GM18519 (cell line): ENCODE results near the gene MAZ.
"Not testable (repeated sequence)": the region's sequence is repeated elsewhere in the genome, so short reads cannot be mapped to it uniquely, and the experiment has no call there.

Source experiments
- ATAC-seq: cut with Tn5 transposase; IDR thresholded peaks from one replicate; pipeline ENCODE4 v1.9.1; 2021; ENCODE audit warnings: mild to moderate bottlenecking, moderate library complexity; ENCODE audit not compliant: unreplicated experiment, low FRiP score

MAZ gene

GRCh38 chr16:29806099-29806579, at the start of gene MAZ:
TSS of gene MAZ (plus strand) at chr16:29806529. CDS start at chr16:29806702, 173 bp downstream.
- no peak for ATAC-seq

GRCh38 chr16:29756654-29757053, 49.7 kb upstream of the MAZ start:
- no peak for ATAC-seq

GRCh38 chr16:29757086-29757485, 49.2 kb upstream of the MAZ start:
- ATAC-seq, result not testable (repeated sequence)

- no peak for ATAC-seq
Measured at GRCh38 chr16:29757950-29758466, 48.3 kb upstream of the MAZ start.

GRCh38 chr16:29760567-29761279, 45.6 kb upstream of the MAZ start:
- ATAC-seq, result no peak

- not testable (repeated sequence) for ATAC-seq
Measured at GRCh38 chr16:29761280-29761651, 45.1 kb upstream of the MAZ start.

GRCh38 chr16:29761882-29762281, 44.4 kb upstream of the MAZ start:
- no peak for ATAC-seq

- no peak for ATAC-seq
Measured at GRCh38 chr16:29763326-29763725, 43.0 kb upstream of the MAZ start.

GRCh38 chr16:29765167-29766032, 40.9 kb upstream of the MAZ start:
- no peak for ATAC-seq

GRCh38 chr16:29766571-29766970, 39.8 kb upstream of the MAZ start:
- no peak for ATAC-seq

- ATAC-seq, result no peak
Measured at GRCh38 chr16:29767062-29767461, 39.3 kb upstream of the MAZ start.

- no peak for ATAC-seq
Measured at GRCh38 chr16:29769507-29769906, 36.8 kb upstream of the MAZ start.

- ATAC-seq, result no peak
Measured at GRCh38 chr16:29770250-29770929, 35.9 kb upstream of the MAZ start.

GRCh38 chr16:29772330-29772729, 34.0 kb upstream of the MAZ start:
- not testable (repeated sequence) for ATAC-seq

GRCh38 chr16:29774730-29775129, 31.6 kb upstream of the MAZ start:
- ATAC-seq, result no peak

- ATAC-seq, result no peak
Measured at GRCh38 chr16:29775742-29776408, 30.5 kb upstream of the MAZ start.

GRCh38 chr16:29777576-29778350, 28.6 kb upstream of the MAZ start, which contains the start of gene ZG16:
TSS of gene ZG16 (plus strand) at chr16:29778256. CDS start at chr16:29779267, 1,011 bp downstream.
- ATAC-seq, result no peak

- ATAC-seq, result no peak
Measured at GRCh38 chr16:29779474-29779873, 26.9 kb upstream of the MAZ start.
